ENCODE data around the gene ZNF621. TPM values are rescaled to one million over a fixed set of nuclear protein-coding genes. Genes with fewer than 3 reads are reported as not detected.

The ZNF621 gene
- total RNA-seq: 10 to 100 TPM; 27.1 to 35.6 TPM

DNA sequence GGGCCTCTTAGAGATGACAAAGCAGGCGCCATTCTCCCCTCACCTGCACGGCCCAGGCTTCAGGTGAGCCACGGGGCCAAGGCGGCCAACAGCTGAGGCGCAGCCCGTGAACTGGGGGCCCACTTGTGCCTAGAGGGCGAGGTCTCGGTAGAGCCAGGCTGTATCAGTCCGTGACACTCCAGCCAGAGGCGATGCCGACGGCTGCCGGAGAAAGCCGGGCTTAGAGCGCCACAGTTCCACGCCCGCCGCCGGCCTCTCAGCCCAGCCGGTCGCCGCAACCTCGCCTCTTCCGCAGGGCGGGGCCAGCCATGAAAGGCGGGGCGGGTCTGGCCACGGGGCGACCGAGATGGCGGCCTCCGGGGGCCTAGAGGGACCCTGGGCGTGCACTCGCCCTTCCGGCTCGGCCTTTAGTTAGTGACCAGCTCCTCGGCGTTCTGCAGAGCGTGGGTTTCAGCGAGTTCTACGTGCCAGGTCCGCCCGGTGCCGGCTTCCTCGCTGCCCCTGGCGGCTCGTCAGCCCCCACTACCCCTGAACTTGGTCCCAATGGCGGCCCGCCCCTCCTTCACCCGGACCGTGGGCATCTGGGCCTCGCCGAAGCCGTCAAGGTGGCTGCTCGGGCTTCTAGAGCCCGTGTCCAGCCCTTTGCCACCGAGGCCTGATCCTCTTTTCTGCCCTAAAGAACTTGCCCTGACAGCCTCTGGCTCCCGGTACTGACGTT is at the start of gene ZNF621:
Gene ZNF621, plus strand, starts transcription at position 393 of the 718 bp plus-strand sequence. CDS start 881 bp downstream, outside the sequence.
- DNase-seq (ENCODE audit: low spot score): peak; percentile 59
- peak; percentile 90 for ATAC-seq (ENCODE audit: insufficient number of reproducible peaks, low FRiP score, low read depth)
- TF ChIP-seq, protein P1, sequence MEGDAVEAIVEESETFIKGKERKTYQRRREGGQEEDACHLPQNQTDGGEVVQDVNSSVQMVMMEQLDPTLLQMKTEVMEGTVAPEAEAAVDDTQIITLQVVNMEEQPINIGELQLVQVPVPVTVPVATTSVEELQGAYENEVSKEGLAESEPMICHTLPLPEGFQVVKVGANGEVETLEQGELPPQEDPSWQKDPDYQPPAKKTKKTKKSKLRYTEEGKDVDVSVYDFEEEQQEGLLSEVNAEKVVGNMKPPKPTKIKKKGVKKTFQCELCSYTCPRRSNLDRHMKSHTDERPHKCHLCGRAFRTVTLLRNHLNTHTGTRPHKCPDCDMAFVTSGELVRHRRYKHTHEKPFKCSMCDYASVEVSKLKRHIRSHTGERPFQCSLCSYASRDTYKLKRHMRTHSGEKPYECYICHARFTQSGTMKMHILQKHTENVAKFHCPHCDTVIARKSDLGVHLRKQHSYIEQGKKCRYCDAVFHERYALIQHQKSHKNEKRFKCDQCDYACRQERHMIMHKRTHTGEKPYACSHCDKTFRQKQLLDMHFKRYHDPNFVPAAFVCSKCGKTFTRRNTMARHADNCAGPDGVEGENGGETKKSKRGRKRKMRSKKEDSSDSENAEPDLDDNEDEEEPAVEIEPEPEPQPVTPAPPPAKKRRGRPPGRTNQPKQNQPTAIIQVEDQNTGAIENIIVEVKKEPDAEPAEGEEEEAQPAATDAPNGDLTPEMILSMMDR (IDR thresholded peaks at IDR 0.05): no peak
- no peaks in the 10 kb centered on the region for H3K27me3 ChIP-seq (replicated peaks; ENCODE audit: insufficient read depth)
- no peaks in the 10 kb centered on the region for H3K9me3 ChIP-seq
- peak within 1 kb of the TSS; percentile 86 to 90 for H3K27ac ChIP-seq
- H3K4me3 ChIP-seq: peak within 1 kb of the TSS; percentile 89
- H3K4me1 ChIP-seq (ENCODE audit: control insufficient read depth in 1 of 2, low read depth in 2 of 2): peaks cover 6 to 23% of the 10 kb centered on the region in 2 donors
- peaks cover 18% of the 10 kb centered on the region for H3K36me3 ChIP-seq

DNA sequence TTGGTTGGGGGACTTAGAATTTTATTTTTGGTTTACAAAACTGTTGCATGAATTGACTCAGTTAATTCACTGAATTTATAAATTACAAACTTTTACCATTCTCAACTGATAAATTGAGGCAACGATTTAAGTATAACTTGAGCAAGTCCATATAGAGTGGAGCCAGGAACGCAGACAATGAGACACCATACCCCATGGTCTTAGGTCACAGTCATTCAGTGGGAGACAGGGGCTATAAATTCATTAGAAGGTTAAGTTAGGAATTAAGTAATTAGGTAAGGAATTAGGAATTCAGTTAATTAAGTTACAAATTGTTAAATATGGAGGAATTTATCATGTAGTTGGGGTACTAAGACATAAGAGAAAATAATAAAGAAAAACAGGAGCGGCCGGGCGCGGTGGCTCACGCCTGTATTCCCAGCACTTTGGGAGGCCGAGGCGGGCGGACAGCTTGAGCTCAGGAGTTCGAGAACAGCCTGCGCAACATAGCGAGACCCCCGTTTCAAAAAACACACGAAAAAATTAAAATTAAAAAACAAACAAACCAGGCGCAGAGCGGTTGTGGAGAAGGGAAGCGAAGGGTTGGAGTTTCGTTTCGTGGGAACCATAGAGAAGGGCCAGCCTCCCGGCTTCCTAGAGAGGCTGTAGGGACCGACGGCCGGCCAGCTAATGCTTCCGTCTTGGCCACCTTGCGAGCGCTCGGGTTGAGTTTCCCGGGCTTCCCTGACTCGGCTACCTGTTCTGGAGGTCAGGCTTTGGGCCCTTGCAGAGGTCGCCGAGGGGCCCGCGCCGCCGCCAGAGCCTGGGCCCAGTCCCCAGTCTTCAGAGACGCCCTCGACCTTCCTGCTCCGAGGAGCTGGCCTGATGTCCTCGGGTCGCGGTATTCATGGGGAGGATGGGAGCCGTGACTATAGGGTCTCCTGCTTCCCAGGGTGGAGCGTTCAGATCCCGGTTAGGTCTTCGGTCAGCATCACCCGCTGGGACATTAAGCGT is 48.0 kb upstream of the ZNF621 start, which contains the start of gene ZNF619:
Gene ZNF619, plus strand, starts transcription at position 645 of the 993 bp plus-strand sequence. CDS start 858 bp downstream, outside the sequence.
- ATAC-seq (ENCODE audit: insufficient number of reproducible peaks, low FRiP score, low read depth): peak; percentile 70
- no peaks in the 10 kb centered on the region for H3K9me3 ChIP-seq
- H3K36me3 ChIP-seq: peaks cover 3% of the 10 kb centered on the region
- H3K27ac ChIP-seq: peak within 1 kb of the TSS; percentile 39 to 52
- peak within 1 kb of the TSS; percentile 78 for H3K4me3 ChIP-seq
- H3K27me3 ChIP-seq (replicated peaks; ENCODE audit: insufficient read depth): no peaks in the 10 kb centered on the region
- DNase-seq (ENCODE audit: low spot score): no peak
- peaks cover 6% of the 10 kb centered on the region in 2 donors for H3K4me1 ChIP-seq (ENCODE audit: control insufficient read depth in 1 of 2, low read depth in 2 of 2)
- TF ChIP-seq, protein P1 (IDR thresholded peaks at IDR 0.05): no peak

DNA sequence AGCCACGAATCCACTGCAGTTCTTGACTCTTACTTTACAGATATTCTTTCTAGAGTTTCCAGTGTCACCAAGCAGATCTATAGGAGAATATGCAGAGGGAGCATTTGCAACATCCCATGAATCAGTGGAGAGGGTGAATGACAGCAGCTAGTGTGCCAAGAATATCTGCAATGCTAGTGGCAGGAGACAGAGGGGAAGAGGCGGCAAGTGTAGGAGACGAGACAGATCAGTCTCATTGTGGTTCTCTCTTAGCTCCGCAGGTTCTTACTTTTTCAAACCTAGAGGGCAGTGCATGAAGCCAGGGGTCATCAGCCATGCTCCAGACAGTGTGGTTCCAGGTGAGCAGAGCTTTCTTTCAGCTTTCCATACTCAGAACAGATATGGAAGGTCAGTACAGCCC is 47.1 kb upstream of the ZNF621 start:
- Histone ChIP-seq H3K4me3 (peak overlapping the region; percentile 78), H3K36me3 (peaks cover 6% of the 10 kb centered on the region), H3K27me3 (replicated peaks; ENCODE audit: insufficient read depth) (no peaks in the 10 kb centered on the region), H3K4me1 (ENCODE audit: control insufficient read depth in 1 of 2, low read depth in 2 of 2) (peaks cover 6% of the 10 kb centered on the region in 2 donors), H3K9me3 (no peaks in the 10 kb centered on the region), H3K27ac (no peak overlapping the region)
- TF ChIP-seq, protein P1 (IDR thresholded peaks at IDR 0.05): no peak
- ATAC-seq (ENCODE audit: insufficient number of reproducible peaks, low FRiP score, low read depth) (no peak), DNase-seq (ENCODE audit: low spot score) (no peak)

DNA sequence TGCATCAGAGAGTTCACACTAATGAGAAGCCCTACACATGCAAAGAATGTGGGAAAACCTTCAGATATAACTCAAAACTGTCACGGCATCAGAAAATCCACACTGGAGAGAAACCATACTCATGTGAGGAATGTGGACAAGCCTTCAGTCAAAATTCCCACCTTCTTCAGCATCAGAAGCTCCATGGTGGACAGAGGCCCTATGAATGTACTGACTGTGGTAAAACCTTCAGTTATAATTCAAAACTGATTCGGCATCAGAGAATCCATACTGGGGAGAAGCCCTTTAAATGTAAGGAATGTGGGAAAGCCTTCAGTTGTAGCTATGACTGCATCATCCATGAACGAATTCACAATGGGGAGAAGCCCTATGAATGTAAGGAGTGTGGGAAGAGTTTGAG is 37.6 kb upstream of the ZNF621 start:
- Histone ChIP-seq H3K27ac (no peak overlapping the region), H3K36me3 (peaks cover 38% of the 10 kb centered on the region), H3K27me3 (replicated peaks; ENCODE audit: insufficient read depth) (no peaks in the 10 kb centered on the region), H3K9me3 (peaks cover 11% of the 10 kb centered on the region), H3K4me3 (no peak overlapping the region), H3K4me1 (ENCODE audit: control insufficient read depth in 1 of 2, low read depth in 2 of 2) (no peaks in the 10 kb centered on the region)
- ATAC-seq (ENCODE audit: insufficient number of reproducible peaks, low FRiP score, low read depth): no peak
- TF ChIP-seq, protein P1 (IDR thresholded peaks at IDR 0.05): no peak
- no peak for DNase-seq (ENCODE audit: low spot score)

DNA sequence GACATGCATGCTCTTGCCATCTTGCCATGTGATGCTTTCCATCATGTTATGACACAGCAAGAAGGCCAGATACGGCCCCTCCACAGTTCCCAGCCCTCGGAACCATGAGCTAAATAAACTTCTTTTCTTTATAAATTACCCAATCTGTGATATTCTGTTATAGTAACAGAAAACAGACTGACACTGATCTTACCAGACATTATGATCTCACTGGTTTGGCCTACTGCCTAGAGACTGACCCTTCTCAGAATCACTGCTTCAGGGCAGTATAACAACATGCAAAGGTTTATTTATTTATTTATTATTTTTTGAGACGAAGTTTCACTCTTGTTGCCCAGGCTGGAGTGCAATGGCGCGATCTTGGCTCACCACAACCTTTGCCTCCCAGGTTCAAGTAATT is 33.8 kb upstream of the ZNF621 start:
- Histone ChIP-seq H3K27ac (no peak overlapping the region), H3K27me3 (replicated peaks; ENCODE audit: insufficient read depth) (no peaks in the 10 kb centered on the region), H3K4me3 (no peak overlapping the region), H3K9me3 (peaks cover 11% of the 10 kb centered on the region), H3K36me3 (peaks cover 22% of the 10 kb centered on the region), H3K4me1 (ENCODE audit: control insufficient read depth in 1 of 2, low read depth in 2 of 2) (no peaks in the 10 kb centered on the region)
- DNase-seq (ENCODE audit: low spot score) (no peak), ATAC-seq (ENCODE audit: insufficient number of reproducible peaks, low FRiP score, low read depth) (no peak)
- TF ChIP-seq, protein P1 (IDR thresholded peaks at IDR 0.05): no peak

All from thoracic aorta (tissue), 2 donors.